SK-N-MC (cell line): ENCODE measurements around the gene DUS1L.

Source experiments
- EZH2 ChIP-seq: fragments of 200-600 bp; sonication (generic); IDR thresholded peaks from one replicate; pipeline ENCODE4 v1.6.1; 2017; ENCODE audit warnings: antibody characterized with exemption
- FOXP2 ChIP-seq: optimal IDR thresholded peaks from 2 replicates; pipeline ENCODE3; 2011; ENCODE audit warnings: mild to moderate bottlenecking, moderate library complexity; ENCODE audit not compliant: insufficient read depth; ENCODE audit errors: extremely low read length, control extremely low read depth
- POLR2AphosphoS5 ChIP-seq: IDR thresholded peaks from 2 replicates; pipeline ENCODE4 v1.6.1; 2012; ENCODE audit warnings: mild to moderate bottlenecking, low read depth, low read length, borderline replicate concordance

DNA sequence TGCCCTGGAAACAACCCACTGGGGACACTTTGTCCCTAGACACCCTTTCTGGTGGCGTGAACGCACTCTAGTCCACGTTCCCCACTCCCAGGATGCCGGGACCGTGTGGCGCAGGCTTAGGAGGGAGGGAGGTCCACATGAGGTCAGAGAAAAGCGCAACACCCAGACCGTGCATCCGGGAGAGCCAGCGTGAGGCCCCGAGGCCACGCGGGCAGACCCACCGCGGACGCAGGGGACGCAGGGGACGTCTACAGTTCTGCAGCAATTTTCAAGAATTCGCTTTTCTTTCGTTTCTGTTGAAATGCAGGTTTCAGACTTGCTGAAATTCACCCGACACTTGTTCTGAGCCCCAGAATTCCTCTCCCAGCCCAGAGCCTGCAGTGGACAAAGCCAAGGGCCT, 18.7 kb downstream of the DUS1L start:
- TF ChIP-seq EZH2 (no peak), POLR2AphosphoS5 (no peak), FOXP2 (no peak)
